ENCODE measurements around the gene JARID2. TPM values are rescaled to one million over a fixed set of nuclear protein-coding genes. Genes with fewer than 3 reads are reported as not detected.

Gene JARID2
- total RNA-seq, 1 donor from 2014 or later = 17.9 TPM

DNA sequence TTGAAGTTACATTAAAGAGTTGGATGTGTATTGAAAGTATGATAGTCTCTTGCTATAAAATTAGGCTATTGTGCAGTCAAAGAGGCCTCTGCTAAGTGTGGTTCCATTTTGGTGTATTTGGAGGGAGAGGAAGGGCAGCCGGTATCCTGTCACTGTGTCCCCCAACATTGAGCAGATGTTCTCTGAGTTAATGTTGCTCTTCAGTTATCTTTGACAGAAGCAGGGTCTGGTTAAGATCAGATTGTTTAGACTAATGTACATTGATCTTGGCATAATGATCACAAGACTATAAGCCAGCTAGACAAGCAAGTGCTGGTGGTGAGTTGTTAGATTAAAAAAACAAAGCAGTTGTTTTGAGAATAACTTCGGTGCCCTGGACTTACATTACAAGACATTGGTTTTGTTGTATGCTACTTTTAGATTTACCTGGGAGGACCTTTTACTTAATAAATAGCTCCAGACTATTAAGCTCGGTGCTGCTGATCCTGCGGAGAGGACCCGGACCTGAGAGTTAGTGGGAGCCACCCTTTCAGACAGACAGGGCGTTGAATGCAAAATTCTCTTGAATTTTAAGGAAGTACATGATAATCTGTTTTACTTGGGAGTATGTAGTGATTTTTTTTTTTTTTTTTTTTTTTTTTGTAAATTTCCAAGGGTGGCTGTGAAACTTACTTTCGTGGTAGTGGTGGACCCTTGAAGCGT lies 97.8 kb downstream of the JARID2 start:
- Histone ChIP-seq H3K9me3 (no peaks in the 10 kb centered on the region), H3K4me3 (no peak overlapping the region), H3K36me3 (no peaks in the 10 kb centered on the region), H3K4me1 (peaks cover 23% of the 10 kb centered on the region), H3K27ac (no peak overlapping the region), H3K27me3 (no peaks in the 10 kb centered on the region)
- TF ChIP-seq, protein P1, sequence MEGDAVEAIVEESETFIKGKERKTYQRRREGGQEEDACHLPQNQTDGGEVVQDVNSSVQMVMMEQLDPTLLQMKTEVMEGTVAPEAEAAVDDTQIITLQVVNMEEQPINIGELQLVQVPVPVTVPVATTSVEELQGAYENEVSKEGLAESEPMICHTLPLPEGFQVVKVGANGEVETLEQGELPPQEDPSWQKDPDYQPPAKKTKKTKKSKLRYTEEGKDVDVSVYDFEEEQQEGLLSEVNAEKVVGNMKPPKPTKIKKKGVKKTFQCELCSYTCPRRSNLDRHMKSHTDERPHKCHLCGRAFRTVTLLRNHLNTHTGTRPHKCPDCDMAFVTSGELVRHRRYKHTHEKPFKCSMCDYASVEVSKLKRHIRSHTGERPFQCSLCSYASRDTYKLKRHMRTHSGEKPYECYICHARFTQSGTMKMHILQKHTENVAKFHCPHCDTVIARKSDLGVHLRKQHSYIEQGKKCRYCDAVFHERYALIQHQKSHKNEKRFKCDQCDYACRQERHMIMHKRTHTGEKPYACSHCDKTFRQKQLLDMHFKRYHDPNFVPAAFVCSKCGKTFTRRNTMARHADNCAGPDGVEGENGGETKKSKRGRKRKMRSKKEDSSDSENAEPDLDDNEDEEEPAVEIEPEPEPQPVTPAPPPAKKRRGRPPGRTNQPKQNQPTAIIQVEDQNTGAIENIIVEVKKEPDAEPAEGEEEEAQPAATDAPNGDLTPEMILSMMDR (IDR thresholded peaks at IDR 0.05) = no peak
- TF ChIP-seq POLR2A (IDR thresholded peaks at IDR 0.05) = no peak
- TF ChIP-seq POLR2AphosphoS5 (IDR thresholded peaks at IDR 0.05; ENCODE audit: insufficient read depth in 1 of 2, low read depth in 1 of 2) = no peak
- no peak for DNase-seq (ENCODE audit: extremely low spot score in 2 of 2)
- intact Hi-C loops (cut with DNase I) = no loop called here

GRCh38 chr6:15344192-15344519 lies 98.3 kb downstream of the JARID2 start:
- Histone ChIP-seq H3K27ac (no peak overlapping the region), H3K4me3 (no peak overlapping the region), H3K27me3 (no peaks in the 10 kb centered on the region), H3K36me3 (no peaks in the 10 kb centered on the region), H3K4me1 (peaks cover 23% of the 10 kb centered on the region), H3K9me3 (no peaks in the 10 kb centered on the region)
- TF ChIP-seq, protein P1 (IDR thresholded peaks at IDR 0.05) = no peak
- TF ChIP-seq POLR2A (IDR thresholded peaks at IDR 0.05) (no peak), POLR2AphosphoS5 (IDR thresholded peaks at IDR 0.05; ENCODE audit: insufficient read depth in 1 of 2, low read depth in 1 of 2) (no peak)
- DNase-seq (ENCODE audit: extremely low spot score in 2 of 2) = no peak
- intact Hi-C loops (cut with DNase I) = no loop called here

DNA sequence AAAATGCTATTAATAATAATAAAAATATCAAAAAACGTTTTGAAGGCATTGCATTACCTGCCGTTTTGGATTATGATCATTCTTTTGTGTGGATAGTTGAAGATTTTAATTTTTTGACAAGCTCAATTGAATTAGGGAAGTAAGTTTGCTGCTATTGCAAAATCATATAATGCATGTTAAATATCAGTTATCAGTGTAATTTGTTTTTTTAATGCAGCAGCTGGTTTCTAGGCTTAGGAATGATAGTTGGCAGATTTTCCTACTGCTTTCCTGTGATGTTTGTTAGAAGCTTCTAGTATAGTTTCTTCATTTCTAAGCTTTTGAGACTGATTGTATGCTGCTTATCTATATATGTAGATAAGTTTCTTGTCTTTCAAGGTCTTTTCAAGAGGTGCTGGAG lies 99.0 kb downstream of the JARID2 start:
- Histone ChIP-seq H3K27me3 (no peaks in the 10 kb centered on the region), H3K9me3 (no peaks in the 10 kb centered on the region), H3K36me3 (no peaks in the 10 kb centered on the region), H3K4me1 (peaks cover 22% of the 10 kb centered on the region), H3K27ac (no peak overlapping the region), H3K4me3 (no peak overlapping the region)
- DNase-seq (ENCODE audit: extremely low spot score in 2 of 2) = no peak
- TF ChIP-seq POLR2AphosphoS5 (IDR thresholded peaks at IDR 0.05; ENCODE audit: insufficient read depth in 1 of 2, low read depth in 1 of 2) = no peak
- TF ChIP-seq POLR2A (IDR thresholded peaks at IDR 0.05) = no peak
- TF ChIP-seq, protein P1 (IDR thresholded peaks at IDR 0.05) = no peak
- intact Hi-C loops (cut with DNase I) = no loop called here

GRCh38 chr6:15346315-15346714 lies 100.4 kb downstream of the JARID2 start:
- Histone ChIP-seq H3K4me3 (no peak overlapping the region), H3K4me1 (peaks cover 11% of the 10 kb centered on the region), H3K27ac (no peak overlapping the region), H3K27me3 (no peaks in the 10 kb centered on the region), H3K36me3 (no peaks in the 10 kb centered on the region), H3K9me3 (no peaks in the 10 kb centered on the region)
- no peak for TF ChIP-seq POLR2AphosphoS5 (IDR thresholded peaks at IDR 0.05; ENCODE audit: insufficient read depth in 1 of 2, low read depth in 1 of 2)
- TF ChIP-seq, protein P1 (IDR thresholded peaks at IDR 0.05) = no peak
- no peak for TF ChIP-seq POLR2A (IDR thresholded peaks at IDR 0.05)
- intact Hi-C loops (cut with DNase I) = no loop called here
- no peak for DNase-seq (ENCODE audit: extremely low spot score in 2 of 2)

GRCh38 chr6:15348528-15348927 lies 102.7 kb downstream of the JARID2 start:
- H3K36me3 ChIP-seq = no peaks in the 10 kb centered on the region
- H3K27me3 ChIP-seq = no peaks in the 10 kb centered on the region
- no peak overlapping the region for H3K27ac ChIP-seq
- TF ChIP-seq POLR2A (IDR thresholded peaks at IDR 0.05) (no peak), POLR2AphosphoS5 (IDR thresholded peaks at IDR 0.05; ENCODE audit: insufficient read depth in 1 of 2, low read depth in 1 of 2) (no peak)
- TF ChIP-seq, protein P1 (IDR thresholded peaks at IDR 0.05) = no peak
- H3K4me3 ChIP-seq = no peak overlapping the region
- no peaks in the 10 kb centered on the region for H3K9me3 ChIP-seq
- intact Hi-C loops (cut with DNase I) = no loop called here
- DNase-seq (ENCODE audit: extremely low spot score in 2 of 2) = no peak
- H3K4me1 ChIP-seq = peaks cover 15% of the 10 kb centered on the region
